GM18868 (cell line): Measurements from ENCODE around the gene RBMY1F.
"Not testable (repeated sequence)": the region's sequence is repeated elsewhere in the genome, so short reads cannot be mapped to it uniquely, and the experiment has no call there.

Source experiments
- ATAC-seq: cut with Tn5 transposase; IDR thresholded peaks from one replicate; pipeline ENCODE4 v1.9.1; 2021; ENCODE audit warnings: mild to moderate bottlenecking, moderate library complexity; ENCODE audit not compliant: unreplicated experiment

The RBMY1F gene

GRCh38 chrY:22182823-22183222 lies at the start of gene RBMY1F:
Gene RBMY1F, minus strand, starts transcription at chrY:22182923. Its CDS starts 1,954 bp downstream, at chrY:22180969.
- not testable (repeated sequence) for ATAC-seq

DNA sequence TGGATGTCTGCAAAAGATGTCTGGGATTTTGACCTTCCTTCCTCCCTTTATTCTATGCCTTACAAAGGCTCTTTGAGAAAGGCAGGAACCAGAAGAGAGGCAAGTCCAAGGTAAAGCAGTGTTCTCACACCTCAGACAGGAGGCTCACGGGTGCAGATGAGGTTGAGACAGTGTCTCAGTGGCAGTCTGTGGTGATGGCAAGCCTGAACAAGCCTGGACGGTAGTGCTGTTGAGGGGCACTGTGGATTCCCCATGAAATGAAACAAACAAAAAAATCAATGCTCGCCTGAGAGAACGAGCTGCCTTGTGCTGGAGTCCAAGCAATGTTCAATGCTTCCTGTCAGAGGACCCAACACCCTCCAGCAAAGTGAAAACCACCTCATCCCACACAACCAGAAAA lies 31.6 kb downstream of the RBMY1F start:
- peak; percentile 61 for ATAC-seq

- ATAC-seq = peak; percentile 60
These were observed 41.6 kb downstream of the RBMY1F start for GRCh38 chrY:22141011-22141695.

DNA sequence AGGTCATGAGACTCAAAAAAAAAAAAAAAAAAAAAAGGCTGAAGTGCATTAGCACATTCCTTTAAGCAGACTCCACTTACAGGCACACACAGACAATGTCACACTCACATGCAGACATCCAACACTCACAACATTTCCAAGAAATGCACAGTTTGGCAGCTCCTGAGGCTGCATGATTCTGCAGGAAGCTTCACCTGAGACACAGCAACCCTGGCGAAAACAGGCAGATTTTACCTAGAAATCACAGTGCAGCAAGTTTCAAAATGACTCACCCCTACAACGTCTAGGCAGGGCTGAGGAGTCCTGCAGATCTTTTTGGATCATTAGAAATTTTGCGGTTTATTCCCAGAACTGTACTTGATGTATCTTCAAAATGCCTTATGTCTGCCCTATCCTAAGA lies 48.0 kb downstream of the RBMY1F start:
- not testable (repeated sequence) for ATAC-seq

GRCh38 chrY:22130494-22130893 lies 52.2 kb downstream of the RBMY1F start:
- ATAC-seq = not testable (repeated sequence)
